Measurements from ENCODE around the gene TRABD2B. TPM values are rescaled to one million over a fixed set of nuclear protein-coding genes. Genes with fewer than 3 reads are reported as not detected.

Gene TRABD2B
- total and polyA plus RNA-seq, 2 of the 4 experiments (the other 2 are of a cell fraction) = not detected

DNA sequence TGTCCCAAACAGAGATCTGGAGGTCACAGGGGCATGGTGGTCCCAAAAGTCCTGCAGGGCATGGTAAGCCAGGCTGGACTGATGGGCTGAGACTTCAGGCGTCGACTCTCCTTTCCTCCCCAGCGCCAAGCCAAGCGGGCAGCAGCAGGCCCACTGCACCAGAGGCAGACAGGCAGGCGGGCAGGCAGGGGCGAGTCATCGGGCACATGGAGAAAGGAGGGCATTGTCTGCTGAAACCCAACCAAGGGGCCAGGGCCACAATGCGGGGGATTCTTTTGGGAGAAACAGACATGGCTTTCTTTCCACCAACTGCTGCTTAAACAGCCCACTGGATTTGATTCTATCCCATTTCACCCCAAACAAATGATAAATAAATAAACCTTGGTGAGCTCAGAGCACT is 46.2 kb downstream of the TRABD2B start:
- H4K8ac ChIP-seq (ENCODE audit: low read depth in 2 of 2, low read length in 2 of 2) = no peak overlapping the region
- ATAC-seq (ENCODE audit: low read depth) (no peak), DNase-seq (no peak)
- no peak overlapping the region for H3K14ac ChIP-seq (replicated peaks; ENCODE audit: low read depth, low read length)
- H2AK5ac ChIP-seq (ENCODE audit: low read depth, low read length) = no peak overlapping the region
- H3K4me3 ChIP-seq (ENCODE audit: insufficient read depth, low read depth, low read length) = no peak overlapping the region
- no peak overlapping the region for H3K18ac ChIP-seq (ENCODE audit: low read depth, low read length)
- H3K9me3 ChIP-seq (ENCODE audit: control insufficient read depth, insufficient read depth, low read length) = no peaks in the 10 kb centered on the region
- no peaks in the 10 kb centered on the region for H3K79me1 ChIP-seq (ENCODE audit: low read depth in 1 of 2, low read length in 2 of 2)
- ChIA-PET CTCF (no interaction called here), POLR2A (ENCODE audit: unreplicated experiment) (no interaction called here)
- no peak overlapping the region for H2BK120ac ChIP-seq (ENCODE audit: low read depth, low read length)
- no peaks in the 10 kb centered on the region for H3K27me3 ChIP-seq (ENCODE audit: control insufficient read depth, insufficient read depth, low read length)
- H3K9ac ChIP-seq (ENCODE audit: low read depth, low read length) = no peak overlapping the region
- TF ChIP-seq RCOR1 (IDR thresholded peaks at IDR 0.05; ENCODE audit: insufficient replicate concordance, low read length) = no peak
- TF ChIP-seq, protein P1, sequence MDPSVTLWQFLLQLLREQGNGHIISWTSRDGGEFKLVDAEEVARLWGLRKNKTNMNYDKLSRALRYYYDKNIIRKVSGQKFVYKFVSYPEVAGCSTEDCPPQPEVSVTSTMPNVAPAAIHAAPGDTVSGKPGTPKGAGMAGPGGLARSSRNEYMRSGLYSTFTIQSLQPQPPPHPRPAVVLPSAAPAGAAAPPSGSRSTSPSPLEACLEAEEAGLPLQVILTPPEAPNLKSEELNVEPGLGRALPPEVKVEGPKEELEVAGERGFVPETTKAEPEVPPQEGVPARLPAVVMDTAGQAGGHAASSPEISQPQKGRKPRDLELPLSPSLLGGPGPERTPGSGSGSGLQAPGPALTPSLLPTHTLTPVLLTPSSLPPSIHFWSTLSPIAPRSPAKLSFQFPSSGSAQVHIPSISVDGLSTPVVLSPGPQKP (IDR thresholded peaks at IDR 0.05; ENCODE audit: borderline replicate concordance, low read depth, low read length) = no peak
- no peak for TF ChIP-seq CHD1 (IDR thresholded peaks at IDR 0.05; ENCODE audit: low read depth, low read length)
- no peak for TF ChIP-seq SMC3 (IDR thresholded peaks at IDR 0.05; ENCODE audit: low read depth, low read length)
- no peak for TF ChIP-seq CEBPB (IDR thresholded peaks at IDR 0.05; ENCODE audit: low read depth, low read length)
- TF ChIP-seq MXI1 (IDR thresholded peaks at IDR 0.05; ENCODE audit: borderline replicate concordance, low read depth, low read length) = no peak
- TF ChIP-seq BHLHE40 (IDR thresholded peaks at IDR 0.05; ENCODE audit: low read depth, low read length) = no peak
- TF ChIP-seq CTCF (conservative IDR thresholded peaks at IDR 0.05; ENCODE audit: low read depth, low read length) = no peak
- TF ChIP-seq, protein P2, sequence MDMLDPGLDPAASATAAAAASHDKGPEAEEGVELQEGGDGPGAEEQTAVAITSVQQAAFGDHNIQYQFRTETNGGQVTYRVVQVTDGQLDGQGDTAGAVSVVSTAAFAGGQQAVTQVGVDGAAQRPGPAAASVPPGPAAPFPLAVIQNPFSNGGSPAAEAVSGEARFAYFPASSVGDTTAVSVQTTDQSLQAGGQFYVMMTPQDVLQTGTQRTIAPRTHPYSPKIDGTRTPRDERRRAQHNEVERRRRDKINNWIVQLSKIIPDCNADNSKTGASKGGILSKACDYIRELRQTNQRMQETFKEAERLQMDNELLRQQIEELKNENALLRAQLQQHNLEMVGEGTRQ (IDR thresholded peaks at IDR 0.05; ENCODE audit: low read depth, low read length) = no peak
- TF ChIP-seq POLR2A (IDR thresholded peaks at IDR 0.05; ENCODE audit: low read depth, low read length) = no peak
- no peak for TF ChIP-seq MAZ (IDR thresholded peaks at IDR 0.05; ENCODE audit: borderline replicate concordance, low read depth, low read length)
- no peak for TF ChIP-seq NFE2L2 (IDR thresholded peaks at IDR 0.05; ENCODE audit: low read depth, low read length)
- TF ChIP-seq RAD21 (IDR thresholded peaks at IDR 0.05; ENCODE audit: low read length) = no peak
- no peak for TF ChIP-seq FOS (IDR thresholded peaks at IDR 0.05; ENCODE audit: low read depth, low read length)
- no peak for TF ChIP-seq MAFK (IDR thresholded peaks at IDR 0.05; ENCODE audit: low read depth, low read length)
- TF ChIP-seq RFX5 (IDR thresholded peaks at IDR 0.05; ENCODE audit: low read depth, low read length) = no peak
- H2BK5ac ChIP-seq (ENCODE audit: low read depth, low read length, poor library complexity, severe bottlenecking) = no peak overlapping the region
- H4K91ac ChIP-seq (ENCODE audit: insufficient read depth, low read depth, low read length) = no peak overlapping the region
- H3K36me3 ChIP-seq (ENCODE audit: control insufficient read depth, insufficient read depth, low read length) = no peaks in the 10 kb centered on the region
- H4K20me1 ChIP-seq (ENCODE audit: insufficient read depth, low read length) = no peaks in the 10 kb centered on the region
- H3K23ac ChIP-seq (ENCODE audit: low read depth, low read length) = no peak overlapping the region
- intact Hi-C loops (cut with micrococcal nuclease) = no loop called here
- BruUV-seq (replicated peaks) = no TSS peak
- H3K4me1 ChIP-seq (ENCODE audit: control insufficient read depth, insufficient read depth, low read length) = no peaks in the 10 kb centered on the region
- WGBS, 2 experiments (ENCODE audit: extremely low coverage in 2 of 2, insufficient read length in 1 of 2) = 69% methylated on average over 5 of the region's 8 CpGs; no CpG with 5 or more reads in 1 of the 2 experiments
- H4K5ac ChIP-seq (ENCODE audit: low read depth, low read length) = no peak overlapping the region
- H2BK15ac ChIP-seq (ENCODE audit: low read depth, low read length) = no peak overlapping the region
- no peak overlapping the region for H2BK20ac ChIP-seq (ENCODE audit: low read depth, low read length)
- dilution Hi-C loops (cut with HindIII; ENCODE audit: low sequenced_read_pairs, unreplicated experiment) = no loop called here
- H3K4ac ChIP-seq (ENCODE audit: low read depth, low read length) = no peak overlapping the region
- no peak overlapping the region for H3K56ac ChIP-seq (ENCODE audit: extremely low read depth, insufficient read depth, low read length)
- no peak overlapping the region for H2AK9ac ChIP-seq (replicated peaks; ENCODE audit: low read depth, low read length, poor library complexity)
- no peaks in the 10 kb centered on the region for H3K9me1 ChIP-seq (ENCODE audit: insufficient read depth, low read length)
- no peak overlapping the region for H3K27ac ChIP-seq (ENCODE audit: insufficient read depth, low read length)
- in situ Hi-C loops (cut with MboI; ENCODE audit: low sequenced_read_pairs) = no loop called here
- H3K4me2 ChIP-seq (ENCODE audit: low read depth, low read length) = no peak overlapping the region
- no peak overlapping the region for H2AFZ ChIP-seq (replicated peaks; ENCODE audit: low read length, poor library complexity)
